HL-60 (cell line): ENCODE data around the gene TK2.

Experiments
- CTCF ChIP-seq: IDR thresholded peaks from one replicate; pipeline ENCODE4 v1.5.1; 2011; ENCODE audit warnings: low read length, control low read depth, inconsistent platforms; ENCODE audit not compliant: insufficient read depth
- GABPA ChIP-seq: IDR thresholded peaks from 2 replicates; pipeline ENCODE4 v1.6.1; 2012; ENCODE audit warnings: low read depth
- POLR2AphosphoS5 ChIP-seq: IDR thresholded peaks from 2 replicates; pipeline ENCODE4 v1.6.1; 2012; ENCODE audit warnings: low read depth
- SPI1 ChIP-seq: IDR thresholded peaks from 2 replicates; pipeline ENCODE4 v1.6.1; 2012; ENCODE audit warnings: low read depth, mild to moderate bottlenecking, borderline replicate concordance
- TF ChIP-seq, protein P1 (sequence below): IDR thresholded peaks from 2 replicates; pipeline ENCODE4 v1.6.1; 2012; ENCODE audit warnings: low read depth; ENCODE audit not compliant: insufficient replicate concordance

DNA sequence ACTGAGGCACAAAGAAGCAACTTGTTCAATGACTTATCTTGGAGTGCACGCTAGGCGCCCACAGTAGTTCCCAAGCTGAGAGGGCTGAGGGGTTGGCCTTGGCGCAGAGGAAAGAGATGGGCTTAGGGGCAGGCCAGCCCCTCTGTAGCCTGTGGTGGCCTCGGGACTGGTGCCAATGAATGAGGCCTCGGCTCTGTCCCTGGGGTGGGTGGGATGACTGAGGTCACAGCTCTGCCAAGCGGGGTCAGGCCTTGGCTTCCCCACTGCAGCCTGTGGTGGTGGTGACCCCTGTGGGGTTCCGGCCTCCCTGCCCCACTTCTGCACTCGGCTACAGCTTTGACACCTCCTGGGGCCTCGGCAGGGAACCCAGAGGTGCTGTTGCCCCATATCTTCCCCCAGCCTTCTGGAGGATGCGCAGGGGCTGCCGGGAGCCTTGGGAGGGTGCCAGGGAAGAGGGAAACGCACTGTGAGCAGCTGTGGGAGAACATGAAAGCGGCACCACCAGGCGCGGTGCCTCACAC, 76.8 kb downstream of the TK2 start:
- no peak for TF ChIP-seq CTCF
- TF ChIP-seq SPI1 = no peak
- TF ChIP-seq, protein P1, sequence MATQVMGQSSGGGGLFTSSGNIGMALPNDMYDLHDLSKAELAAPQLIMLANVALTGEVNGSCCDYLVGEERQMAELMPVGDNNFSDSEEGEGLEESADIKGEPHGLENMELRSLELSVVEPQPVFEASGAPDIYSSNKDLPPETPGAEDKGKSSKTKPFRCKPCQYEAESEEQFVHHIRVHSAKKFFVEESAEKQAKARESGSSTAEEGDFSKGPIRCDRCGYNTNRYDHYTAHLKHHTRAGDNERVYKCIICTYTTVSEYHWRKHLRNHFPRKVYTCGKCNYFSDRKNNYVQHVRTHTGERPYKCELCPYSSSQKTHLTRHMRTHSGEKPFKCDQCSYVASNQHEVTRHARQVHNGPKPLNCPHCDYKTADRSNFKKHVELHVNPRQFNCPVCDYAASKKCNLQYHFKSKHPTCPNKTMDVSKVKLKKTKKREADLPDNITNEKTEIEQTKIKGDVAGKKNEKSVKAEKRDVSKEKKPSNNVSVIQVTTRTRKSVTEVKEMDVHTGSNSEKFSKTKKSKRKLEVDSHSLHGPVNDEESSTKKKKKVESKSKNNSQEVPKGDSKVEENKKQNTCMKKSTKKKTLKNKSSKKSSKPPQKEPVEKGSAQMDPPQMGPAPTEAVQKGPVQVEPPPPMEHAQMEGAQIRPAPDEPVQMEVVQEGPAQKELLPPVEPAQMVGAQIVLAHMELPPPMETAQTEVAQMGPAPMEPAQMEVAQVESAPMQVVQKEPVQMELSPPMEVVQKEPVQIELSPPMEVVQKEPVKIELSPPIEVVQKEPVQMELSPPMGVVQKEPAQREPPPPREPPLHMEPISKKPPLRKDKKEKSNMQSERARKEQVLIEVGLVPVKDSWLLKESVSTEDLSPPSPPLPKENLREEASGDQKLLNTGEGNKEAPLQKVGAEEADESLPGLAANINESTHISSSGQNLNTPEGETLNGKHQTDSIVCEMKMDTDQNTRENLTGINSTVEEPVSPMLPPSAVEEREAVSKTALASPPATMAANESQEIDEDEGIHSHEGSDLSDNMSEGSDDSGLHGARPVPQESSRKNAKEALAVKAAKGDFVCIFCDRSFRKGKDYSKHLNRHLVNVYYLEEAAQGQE = no peak
- TF ChIP-seq POLR2AphosphoS5 = no peak
- TF ChIP-seq GABPA = no peak
